ENCODE data around the gene ARSB.
"Not testable (repeated sequence)": the region's sequence is repeated elsewhere in the genome, so short reads cannot be mapped to it uniquely, and the experiment has no call there.

The ARSB gene

GRCh38 chr5:78895616-78896015 is 89.5 kb downstream of the ARSB start:
- DNase-seq = no peak

DNA sequence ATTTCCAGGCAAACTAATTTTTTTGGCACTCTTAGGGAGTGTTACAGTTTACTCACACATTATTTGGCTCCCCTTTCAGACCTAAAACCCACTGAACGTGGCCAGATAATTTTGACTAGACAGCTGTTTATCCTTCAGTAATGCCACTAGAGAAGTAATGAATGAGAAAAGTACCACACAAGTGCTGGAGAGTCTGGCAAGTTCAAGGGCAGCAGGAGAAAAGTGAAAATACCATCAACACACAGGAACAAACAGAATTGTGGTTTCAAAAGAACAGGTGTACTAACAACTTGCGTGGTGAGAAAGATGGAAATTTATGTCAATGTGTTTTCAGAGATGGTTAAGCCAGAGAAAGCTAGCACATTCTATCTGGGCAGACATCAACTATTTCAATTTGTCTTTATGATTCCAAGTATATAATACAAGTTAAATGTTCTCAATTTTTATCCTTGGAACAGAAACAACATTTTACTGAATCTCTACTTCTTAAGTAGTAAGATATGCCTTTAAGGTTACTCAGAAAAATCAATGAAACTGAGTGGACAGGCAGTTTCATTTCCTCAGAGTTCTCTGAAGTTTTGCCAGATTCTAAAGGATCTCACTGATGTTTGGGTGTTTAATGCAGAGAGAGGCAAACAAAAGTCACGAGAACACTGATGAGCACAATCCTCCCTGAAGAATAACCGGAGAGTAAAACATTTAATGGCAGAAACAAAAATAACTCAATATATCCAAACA is 91.0 kb downstream of the ARSB start:
- DNase-seq = no peak

DNA sequence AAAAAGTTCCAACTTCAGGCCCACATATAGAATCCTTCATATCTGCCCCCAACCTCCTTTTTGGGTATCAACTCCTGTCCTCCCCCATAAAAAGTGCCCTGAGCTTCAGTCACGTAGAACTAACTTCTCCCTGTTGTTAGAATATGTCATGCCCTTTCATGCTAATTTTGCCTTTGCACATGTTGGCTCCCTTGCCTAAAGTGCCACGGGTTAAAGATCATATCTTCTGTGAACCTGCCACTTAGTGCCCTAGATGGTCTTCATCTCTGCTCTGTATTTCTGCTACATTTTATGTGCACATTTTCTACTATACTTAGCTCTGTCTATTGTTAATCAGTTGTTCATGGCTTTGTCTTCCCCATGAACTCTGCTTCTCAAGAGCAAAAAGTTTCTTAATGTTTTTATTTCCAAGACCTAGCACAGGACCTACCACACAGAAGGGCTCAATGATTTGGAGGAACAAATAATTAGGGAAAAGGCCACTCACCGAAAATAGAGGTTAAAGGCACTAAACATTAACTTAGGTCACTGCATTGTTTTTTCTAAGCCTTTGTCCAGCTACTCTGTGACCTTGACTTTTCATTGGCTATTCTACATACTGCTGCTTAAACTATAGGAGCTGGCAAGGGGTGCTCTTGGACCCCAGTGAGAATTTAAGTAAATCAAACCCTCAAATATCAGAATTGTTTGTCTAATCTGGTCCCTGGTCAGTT is 94.3 kb downstream of the ARSB start:
- no peak for DNase-seq

DNA sequence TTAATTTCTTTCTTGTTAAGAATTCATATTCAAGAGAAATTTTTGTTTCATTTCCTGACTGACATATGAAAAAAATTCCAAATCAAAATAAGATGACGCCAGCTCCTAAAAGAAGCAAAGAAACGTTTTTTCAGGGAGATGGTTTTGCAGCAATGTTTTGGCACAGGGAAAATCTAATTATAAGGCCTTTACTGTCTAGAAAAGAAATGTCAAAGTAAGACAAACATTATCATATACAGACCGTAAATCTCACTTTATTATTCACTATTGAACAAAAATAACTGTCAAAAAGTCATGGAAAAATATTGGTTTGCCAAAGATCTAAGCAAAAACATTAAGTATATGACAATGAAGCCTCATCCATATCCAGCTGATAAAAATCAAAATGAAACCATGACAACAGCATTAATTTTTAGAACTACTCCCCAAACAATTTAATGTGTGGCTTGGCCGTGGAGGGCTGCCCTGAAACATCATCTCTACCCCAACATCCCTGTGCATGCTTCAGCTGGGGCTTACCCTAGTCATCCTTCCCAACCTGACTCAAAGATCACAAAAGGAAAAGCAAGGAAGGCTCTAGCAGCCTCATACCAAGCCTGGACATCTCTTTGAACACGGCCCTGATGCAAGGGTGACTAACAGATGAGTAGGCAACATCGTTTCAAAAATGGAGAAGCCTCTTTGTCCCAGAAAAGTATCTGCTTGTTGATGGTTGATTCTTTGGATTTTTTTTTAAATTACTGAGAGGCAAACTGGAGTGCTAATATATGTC is 95.6 kb downstream of the ARSB start:
- DNase-seq = no peak

DNA sequence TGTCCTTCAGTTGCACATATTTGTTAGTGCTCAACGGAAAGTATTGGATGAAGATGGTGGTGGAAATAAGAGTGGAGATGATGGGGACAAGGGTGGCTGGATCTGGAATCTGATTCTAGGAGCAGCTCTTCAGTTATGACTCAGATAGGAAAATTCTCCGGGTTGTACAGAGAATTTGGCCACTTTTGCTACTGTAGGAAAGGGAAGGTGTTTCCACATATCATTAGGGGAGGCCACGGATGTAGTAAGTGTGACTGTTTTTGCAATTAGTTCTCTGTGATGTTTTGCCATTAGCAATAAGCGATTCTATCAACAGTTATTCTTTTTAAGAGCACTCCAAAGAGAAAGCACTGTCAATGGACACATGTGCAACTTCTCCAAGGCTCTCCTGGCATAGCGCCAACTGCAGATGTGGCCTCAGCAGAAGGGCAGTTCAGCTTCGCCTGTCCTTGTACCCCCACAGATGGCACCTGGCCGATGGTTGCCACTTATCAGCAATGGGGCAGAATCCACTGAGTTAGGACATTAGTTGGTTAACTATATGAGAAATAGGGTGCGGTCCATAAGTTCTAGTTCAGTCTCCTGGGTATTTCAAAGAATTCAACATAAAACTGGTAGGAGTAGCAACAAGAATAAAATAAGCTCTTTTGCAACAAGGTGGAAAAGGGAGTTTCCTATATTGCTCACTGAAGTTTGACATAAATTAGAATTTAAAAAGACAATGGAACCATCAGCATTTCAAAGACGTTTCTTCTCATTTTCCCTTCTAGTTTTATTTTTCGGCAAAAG is 96.3 kb downstream of the ARSB start:
- no peak for DNase-seq

DNA sequence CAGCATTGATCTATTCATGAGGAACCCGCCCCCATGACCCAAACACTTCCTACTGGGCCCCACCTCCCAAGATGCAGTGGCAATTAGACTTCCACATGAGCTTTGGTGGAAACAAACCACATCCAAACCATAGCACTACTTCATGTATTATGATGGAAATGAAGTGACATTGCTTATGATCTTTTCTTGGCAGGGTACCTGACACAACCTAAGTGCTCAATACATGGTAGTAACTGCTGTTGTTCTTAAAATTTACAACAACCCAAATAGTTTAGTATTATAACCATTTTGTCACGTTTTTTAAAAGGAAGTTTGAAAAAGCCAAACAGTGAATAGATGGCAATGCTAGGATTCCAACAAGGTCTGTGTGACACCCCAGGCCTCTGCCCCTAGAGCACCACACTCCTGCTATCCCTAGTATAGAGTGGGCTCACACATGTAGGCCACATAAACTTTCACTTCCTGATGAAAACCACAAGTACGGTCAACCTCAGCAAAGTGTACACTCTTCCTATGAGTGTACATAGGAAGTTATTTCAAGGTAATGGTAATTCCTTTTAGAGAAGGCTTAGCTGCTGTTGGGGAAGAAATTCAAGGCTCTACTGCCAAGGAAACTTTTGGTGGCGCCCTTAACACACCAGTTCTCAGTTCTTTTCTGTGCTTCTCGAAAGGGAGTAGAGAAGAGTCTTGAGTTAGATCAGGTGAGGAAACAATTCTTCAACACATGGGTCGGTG is 97.6 kb downstream of the ARSB start:
- DNase-seq = no peak

DNA sequence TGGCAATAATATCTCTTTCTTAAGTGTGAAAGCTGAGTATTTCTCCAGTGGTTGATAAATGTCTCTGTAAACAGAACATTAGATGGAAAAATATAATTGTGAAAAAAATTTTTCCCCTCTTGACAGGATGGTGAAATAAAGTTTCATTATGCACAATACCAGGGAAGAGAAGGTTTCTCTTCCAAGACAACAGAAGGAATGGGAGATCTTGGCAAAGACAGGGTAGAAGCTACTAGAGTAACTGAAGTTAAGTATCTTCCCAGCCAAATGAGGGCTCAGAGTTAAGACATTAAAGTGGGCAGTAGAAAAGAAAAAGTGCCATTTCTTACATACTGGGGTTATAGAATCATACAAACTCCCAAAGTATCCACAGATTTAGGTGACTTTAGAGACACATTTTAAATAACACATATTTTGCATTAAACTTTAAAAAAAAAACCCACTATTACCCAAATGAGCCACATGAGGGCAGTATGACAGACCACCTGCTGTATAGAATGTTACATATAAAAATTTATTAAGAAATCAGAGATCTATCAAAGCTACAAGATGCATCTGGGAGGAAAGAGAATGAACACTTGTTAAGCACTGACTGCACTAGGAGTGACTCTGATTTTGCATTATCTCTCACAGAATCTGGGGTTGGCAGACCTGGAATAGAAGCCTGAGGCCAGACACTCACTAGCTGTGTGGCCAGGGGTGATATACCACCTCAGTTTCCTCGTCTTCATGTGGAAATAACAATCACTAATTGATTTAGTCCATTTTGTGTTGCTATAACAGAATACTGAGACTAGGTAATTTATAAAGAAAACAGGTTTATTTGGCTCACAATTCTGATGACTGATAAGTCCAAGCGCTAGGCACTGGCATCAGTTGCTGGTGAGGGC is 98.5 kb downstream of the ARSB start:
- DNase-seq = no peak

GRCh38 chr5:78881884-78882283 is 103.2 kb downstream of the ARSB start:
- DNase-seq = no peak

DNA sequence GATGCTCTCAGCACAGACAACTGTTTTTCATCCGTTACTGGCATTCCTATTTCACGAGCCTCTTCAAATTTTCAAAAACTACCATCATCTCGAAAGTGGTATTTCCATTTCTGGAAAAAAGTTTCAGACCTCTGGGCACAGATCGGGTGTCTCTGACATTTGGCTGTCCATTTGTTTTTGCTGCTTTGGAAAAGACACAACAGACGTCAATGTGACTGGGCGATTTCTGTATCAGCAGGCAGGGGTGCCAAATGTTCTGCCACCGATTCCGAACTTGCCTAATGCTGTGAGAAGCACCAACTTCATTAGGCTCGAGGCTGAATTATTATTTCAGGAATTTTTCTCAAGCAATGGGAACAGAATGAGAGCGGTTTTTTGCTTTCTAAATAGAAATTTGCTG is 105.6 kb downstream of the ARSB start:
- no peak for DNase-seq

DNA sequence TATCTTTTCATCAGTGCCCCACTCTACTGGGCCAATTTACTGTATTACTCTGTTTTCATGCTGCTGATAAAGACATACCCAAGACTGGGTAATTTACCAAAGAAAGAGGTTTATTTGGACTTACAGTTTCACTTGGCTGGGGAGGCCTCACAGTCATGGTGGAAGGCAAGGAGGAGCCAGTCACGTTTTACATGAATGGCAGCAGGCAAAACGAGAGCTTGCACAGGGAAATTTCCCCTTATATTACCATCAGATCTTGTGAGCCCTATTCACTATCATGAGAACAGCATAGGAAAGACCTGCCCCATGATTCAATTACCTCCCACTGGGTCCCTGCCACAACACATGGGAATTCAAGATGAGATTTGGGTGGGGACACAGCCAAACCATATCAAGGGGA is 119.0 kb downstream of the ARSB start:
- not testable (repeated sequence) for DNase-seq

- DNase-seq = no peak
Observed at GRCh38 chr5:78858364-78858763, 126.7 kb downstream of the ARSB start.

GRCh38 chr5:78855026-78855425 is 130.1 kb downstream of the ARSB start:
- DNase-seq = no peak

DNA sequence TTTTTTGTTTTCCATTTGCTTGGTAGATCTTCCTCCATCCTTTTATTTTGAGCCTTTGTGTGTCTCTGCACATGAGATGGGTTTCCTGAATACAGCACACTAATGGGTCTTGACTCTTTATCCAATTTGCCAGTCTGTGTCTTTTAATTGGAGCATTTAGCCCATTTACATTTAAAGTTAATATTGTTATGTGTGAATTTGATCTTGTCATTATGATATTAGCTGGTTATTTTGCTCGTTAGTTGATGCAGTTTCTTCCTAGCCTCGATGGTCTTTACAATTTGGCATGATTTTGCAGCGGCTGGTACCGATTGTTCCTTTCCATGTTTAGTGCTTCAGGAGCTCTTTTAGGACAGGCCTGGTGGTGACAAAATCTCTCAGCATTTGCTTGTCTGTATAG is 133.2 kb downstream of the ARSB start:
- not testable (repeated sequence) for DNase-seq

DNA sequence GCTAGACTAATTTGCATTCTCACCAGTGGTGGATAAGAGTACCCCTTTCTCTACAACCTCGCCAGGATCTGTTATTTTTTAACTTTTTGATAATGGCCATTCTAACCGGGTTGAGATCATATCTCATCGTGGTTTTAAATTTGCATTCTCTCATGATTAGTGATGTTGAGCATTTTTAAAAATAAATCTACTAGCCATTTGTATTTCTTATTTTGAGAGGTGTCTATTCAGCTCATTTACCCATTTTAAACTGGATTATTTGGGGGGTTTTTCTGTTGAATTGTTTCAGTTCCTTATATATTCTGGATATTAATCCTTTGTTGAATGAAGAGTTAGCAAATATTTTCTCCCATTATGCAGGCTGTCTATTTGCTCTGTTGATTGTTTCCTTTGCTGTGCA is 139.6 kb downstream of the ARSB start:
- no peak for DNase-seq

- no peak for DNase-seq
Observed at GRCh38 chr5:78843436-78843835, 141.7 kb downstream of the ARSB start.

- no peak for DNase-seq
Observed at GRCh38 chr5:78841767-78842166, 143.3 kb downstream of the ARSB start.

DNA sequence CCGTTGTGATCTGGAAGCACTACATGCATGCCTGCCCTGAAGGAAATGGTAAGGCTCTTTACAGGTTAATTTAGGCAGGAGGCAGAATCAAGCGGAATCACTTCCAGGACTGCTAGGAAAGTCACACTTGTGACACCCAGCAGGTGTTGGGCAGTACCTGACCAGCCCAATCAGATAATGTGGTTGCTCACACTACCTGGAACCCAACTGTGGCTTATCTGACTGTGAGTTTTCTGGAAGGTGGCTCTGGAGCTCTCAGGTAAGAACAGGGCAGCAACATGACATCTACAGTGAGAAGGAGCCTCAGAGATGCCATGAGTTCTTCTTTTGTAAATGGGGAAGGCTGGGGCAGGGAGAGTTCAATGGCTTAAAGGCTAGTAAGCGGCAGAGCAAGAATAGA is 146.4 kb downstream of the ARSB start:
- no peak for DNase-seq

GRCh38 chr5:78837836-78838235 is 147.3 kb downstream of the ARSB start:
- no peak for DNase-seq

- no peak for DNase-seq
Observed at GRCh38 chr5:78835176-78835575, 149.9 kb downstream of the ARSB start.

DNA sequence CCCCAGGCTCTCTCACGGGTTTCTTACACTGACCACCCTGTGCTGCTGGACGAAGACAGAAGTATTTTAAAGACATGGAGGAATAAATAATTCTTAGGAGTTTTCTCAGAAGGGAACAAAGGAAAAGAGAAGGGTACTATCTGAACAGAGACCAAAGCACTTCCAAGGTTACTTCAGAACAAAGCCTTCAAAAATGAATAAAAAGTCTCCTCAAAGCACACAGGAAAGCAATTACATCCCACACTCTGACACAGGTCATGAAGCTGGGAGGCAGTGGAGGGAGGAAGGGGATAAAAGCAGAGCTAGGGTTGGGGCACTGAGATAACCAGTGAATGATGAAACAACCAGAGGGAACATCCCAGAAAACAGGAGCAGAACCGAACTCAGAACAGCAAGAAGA is 151.8 kb downstream of the ARSB start:
- no peak for DNase-seq

DNA sequence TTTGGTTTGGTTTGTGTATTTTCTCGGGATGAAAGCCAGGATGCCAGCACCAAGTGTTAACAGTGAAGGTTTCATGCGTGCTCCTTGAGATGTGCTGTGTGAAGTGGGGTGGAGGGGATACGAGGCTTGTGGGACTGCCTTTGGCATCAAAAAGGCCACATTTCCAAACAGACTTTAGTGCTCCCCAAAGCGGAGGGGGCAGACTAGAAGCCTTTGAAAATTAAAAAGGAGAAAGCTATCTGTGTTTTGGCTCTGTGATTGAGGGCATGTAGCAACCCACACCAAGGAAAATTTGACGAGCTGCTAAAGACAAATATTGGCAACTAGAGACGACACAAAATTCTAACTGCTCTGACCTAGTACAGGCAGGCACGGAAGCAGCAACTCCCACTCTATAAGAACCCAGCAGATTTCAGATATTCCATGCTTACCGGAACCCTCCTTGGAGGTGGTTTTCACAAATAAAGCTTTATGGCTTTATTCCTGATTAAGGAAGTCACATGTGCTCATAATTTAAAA is 154.5 kb downstream of the ARSB start:
- no peak for DNase-seq

Measured in central memory CD4-positive, alpha-beta T cell (primary cell).